Measurements from ENCODE around the gene NBPF3. TPM values are rescaled to one million over a fixed set of nuclear protein-coding genes. Genes with fewer than 3 reads are reported as not detected.
A peak's percentile ranks its signal among the peaks of the same experiment; 100 is the strongest.

Gene NBPF3
- total RNA-seq, 1 experiment from 2014 or later = 15.8 TPM

- no peaks in the 10 kb centered on the region for H3K4me1 ChIP-seq (ENCODE audit: insufficient read depth, low read length)
- no peak overlapping the region for H3K27ac ChIP-seq (ENCODE audit: insufficient read length, low read depth, low read length)
- H4K5ac ChIP-seq (ENCODE audit: insufficient read length, low read depth, low read length) = no peak overlapping the region
- TF ChIP-seq, protein P1, sequence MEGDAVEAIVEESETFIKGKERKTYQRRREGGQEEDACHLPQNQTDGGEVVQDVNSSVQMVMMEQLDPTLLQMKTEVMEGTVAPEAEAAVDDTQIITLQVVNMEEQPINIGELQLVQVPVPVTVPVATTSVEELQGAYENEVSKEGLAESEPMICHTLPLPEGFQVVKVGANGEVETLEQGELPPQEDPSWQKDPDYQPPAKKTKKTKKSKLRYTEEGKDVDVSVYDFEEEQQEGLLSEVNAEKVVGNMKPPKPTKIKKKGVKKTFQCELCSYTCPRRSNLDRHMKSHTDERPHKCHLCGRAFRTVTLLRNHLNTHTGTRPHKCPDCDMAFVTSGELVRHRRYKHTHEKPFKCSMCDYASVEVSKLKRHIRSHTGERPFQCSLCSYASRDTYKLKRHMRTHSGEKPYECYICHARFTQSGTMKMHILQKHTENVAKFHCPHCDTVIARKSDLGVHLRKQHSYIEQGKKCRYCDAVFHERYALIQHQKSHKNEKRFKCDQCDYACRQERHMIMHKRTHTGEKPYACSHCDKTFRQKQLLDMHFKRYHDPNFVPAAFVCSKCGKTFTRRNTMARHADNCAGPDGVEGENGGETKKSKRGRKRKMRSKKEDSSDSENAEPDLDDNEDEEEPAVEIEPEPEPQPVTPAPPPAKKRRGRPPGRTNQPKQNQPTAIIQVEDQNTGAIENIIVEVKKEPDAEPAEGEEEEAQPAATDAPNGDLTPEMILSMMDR (conservative IDR thresholded peaks at IDR 0.05) = no peak
- H2BK12ac ChIP-seq (ENCODE audit: insufficient read length, low read depth, low read length) = no peak overlapping the region
- H3K4me2 ChIP-seq (ENCODE audit: insufficient read depth, insufficient read length, low read length) = no peak overlapping the region
- H3K18ac ChIP-seq (ENCODE audit: insufficient read length, low read depth, low read length) = no peak overlapping the region
- H3K23ac ChIP-seq (ENCODE audit: insufficient read length, low read depth, low read length) = no peak overlapping the region
- WGBS (ENCODE audit: extremely low coverage, insufficient read length, low lambda C conversion rate) = no CpG with 5 or more reads among the region's 15 CpGs
- Mint-ChIP-seq H3K27ac (no peak overlapping the region), H3K4me1 (peaks cover 2 to 5% of the 10 kb centered on the region in 2 experiments; a peak in 3 of 4 replicates), H3K4me3 (no peak overlapping the region), H3K9me3 (peaks cover 5 to 6% of the 10 kb centered on the region in 2 experiments), H3K27me3 (ENCODE audit: low read depth) (peaks cover 9% of the 10 kb centered on the region), H3K36me3 (ENCODE audit: insufficient read depth in 1 of 3, low read depth in 3 of 3) (peaks cover 3 to 5% (median 4%) of the 10 kb centered on the region in 3 experiments; a peak in 4 of 7 replicates)
- H3K14ac ChIP-seq (ENCODE audit: insufficient read depth, low read length) = no peak overlapping the region
- H4K91ac ChIP-seq (ENCODE audit: insufficient read length, low read depth, low read length) = no peak overlapping the region
- no peak overlapping the region for H4K8ac ChIP-seq (replicated peaks; ENCODE audit: insufficient read length, low read depth, low read length)
- no peak overlapping the region for H2BK15ac ChIP-seq (ENCODE audit: low read depth, low read length)
- H3K56ac ChIP-seq (ENCODE audit: insufficient read length, low read depth, low read length) = no peak overlapping the region
- no peaks in the 10 kb centered on the region for H3K9me3 ChIP-seq (ENCODE audit: control insufficient read depth, low read depth, low read length)
- H2AK5ac ChIP-seq (ENCODE audit: insufficient read length, low read length) = no peak overlapping the region
- no peak overlapping the region for H2BK20ac ChIP-seq (ENCODE audit: low read depth, low read length, poor library complexity, severe bottlenecking)
- no peak overlapping the region for H2BK5ac ChIP-seq (ENCODE audit: insufficient read length, low read length)
- H3K79me2 ChIP-seq (ENCODE audit: insufficient read depth, low read length) = no peaks in the 10 kb centered on the region
- H2BK120ac ChIP-seq (ENCODE audit: low read depth, low read length, poor library complexity, severe bottlenecking) = peak overlapping the region; percentile 23
- no peaks in the 10 kb centered on the region for H4K20me1 ChIP-seq (ENCODE audit: control insufficient read depth, insufficient read depth, insufficient read length)
- H3K23me2 ChIP-seq (ENCODE audit: insufficient read length, low read depth, low read length, poor library complexity, severe bottlenecking) = no peaks in the 10 kb centered on the region
- H3K4ac ChIP-seq (ENCODE audit: low read depth, low read length) = no peak overlapping the region
- H2AFZ ChIP-seq (ENCODE audit: low read length) = no peak overlapping the region
- no peak overlapping the region for H3T11ph ChIP-seq (ENCODE audit: low read length)
- H3K9ac ChIP-seq (ENCODE audit: extremely low read depth, insufficient read length, low read length) = no peak overlapping the region
- H3K27me3 ChIP-seq (ENCODE audit: insufficient read depth, low read length) = no peaks in the 10 kb centered on the region
- DNase-seq = no peak
- no peaks in the 10 kb centered on the region for H3K79me1 ChIP-seq (ENCODE audit: insufficient read depth, low read depth, low read length, poor library complexity, severe bottlenecking)
Observed at GRCh38 chr1:21392587-21393263, 47.2 kb upstream of the NBPF3 start.

All from H9 (cell line).